Measurements from ENCODE around the gene ALG11.

ALG11 gene

GRCh38 chr13:52002361-52002760 lies 9.8 kb upstream of the ALG11 start:
- in situ Hi-C loops (cut with MboI; ENCODE audit: low pct_unique_long_range_greater_than_20kb, low sequenced_read_pairs, unreplicated experiment), result loop anchor here (10.0 kb wide), 1 partner anchor 132 kb away; no protein-coding TSS in a partner anchor
- no peak for TF ChIP-seq CTCF (IDR thresholded peaks at IDR 0.05; ENCODE audit: extremely low read depth, insufficient read depth, missing control alignments)
- DNase-seq (ENCODE audit: low spot score), result no peak

- in situ Hi-C loops (cut with MboI; ENCODE audit: low pct_unique_long_range_greater_than_20kb, low sequenced_read_pairs, unreplicated experiment), result loop anchor here (10.0 kb wide), 1 partner anchor 131 kb away; no protein-coding TSS in a partner anchor
- no peak for TF ChIP-seq CTCF (IDR thresholded peaks at IDR 0.05; ENCODE audit: extremely low read depth, insufficient read depth, missing control alignments)
- no peak for DNase-seq (ENCODE audit: low spot score)
Measured at GRCh38 chr13:52003541-52003940, 8.7 kb upstream of the ALG11 start.

- in situ Hi-C loops (cut with MboI; ENCODE audit: low pct_unique_long_range_greater_than_20kb, low sequenced_read_pairs, unreplicated experiment), result loop anchor here (10.0 kb wide), 1 partner anchor 130 kb away; no protein-coding TSS in a partner anchor
Measured at GRCh38 chr13:52004511-52005170, 7.6 kb upstream of the ALG11 start.

GRCh38 chr13:52005841-52006522 lies 6.2 kb upstream of the ALG11 start:
- TF ChIP-seq CTCF (IDR thresholded peaks at IDR 0.05; ENCODE audit: extremely low read depth, insufficient read depth, missing control alignments), result no peak
- DNase-seq (ENCODE audit: low spot score), result no peak
- in situ Hi-C loops (cut with MboI; ENCODE audit: low pct_unique_long_range_greater_than_20kb, low sequenced_read_pairs, unreplicated experiment), result loop anchor here (10.0 kb wide), 1 partner anchor 129 kb away; no protein-coding TSS in a partner anchor

More at GRCh38 chr13:52004511-52005170, 7.6 kb upstream of the ALG11 start:
- no peak for DNase-seq (ENCODE audit: low spot score)
- no peak for TF ChIP-seq CTCF (IDR thresholded peaks at IDR 0.05; ENCODE audit: extremely low read depth, insufficient read depth, missing control alignments)

GRCh38 chr13:52006523-52007245 lies 5.5 kb upstream of the ALG11 start:
- no peak for DNase-seq (ENCODE audit: low spot score)
- in situ Hi-C loops (cut with MboI; ENCODE audit: low pct_unique_long_range_greater_than_20kb, low sequenced_read_pairs, unreplicated experiment), result loop anchor here (10.0 kb wide), 1 partner anchor 128 kb away; no protein-coding TSS in a partner anchor
- no peak for TF ChIP-seq CTCF (IDR thresholded peaks at IDR 0.05; ENCODE audit: extremely low read depth, insufficient read depth, missing control alignments)

GRCh38 chr13:52009946-52010345 lies 2.3 kb upstream of the ALG11 start:
- DNase-seq (ENCODE audit: low spot score), result no peak
- in situ Hi-C loops (cut with MboI; ENCODE audit: low pct_unique_long_range_greater_than_20kb, low sequenced_read_pairs, unreplicated experiment), result loop anchor here (10.0 kb wide), 1 partner anchor 125 kb away; no protein-coding TSS in a partner anchor
- no peak for TF ChIP-seq CTCF (IDR thresholded peaks at IDR 0.05; ENCODE audit: extremely low read depth, insufficient read depth, missing control alignments)
